ENCODE measurements around the gene ARPC2.

Gene ARPC2

DNA sequence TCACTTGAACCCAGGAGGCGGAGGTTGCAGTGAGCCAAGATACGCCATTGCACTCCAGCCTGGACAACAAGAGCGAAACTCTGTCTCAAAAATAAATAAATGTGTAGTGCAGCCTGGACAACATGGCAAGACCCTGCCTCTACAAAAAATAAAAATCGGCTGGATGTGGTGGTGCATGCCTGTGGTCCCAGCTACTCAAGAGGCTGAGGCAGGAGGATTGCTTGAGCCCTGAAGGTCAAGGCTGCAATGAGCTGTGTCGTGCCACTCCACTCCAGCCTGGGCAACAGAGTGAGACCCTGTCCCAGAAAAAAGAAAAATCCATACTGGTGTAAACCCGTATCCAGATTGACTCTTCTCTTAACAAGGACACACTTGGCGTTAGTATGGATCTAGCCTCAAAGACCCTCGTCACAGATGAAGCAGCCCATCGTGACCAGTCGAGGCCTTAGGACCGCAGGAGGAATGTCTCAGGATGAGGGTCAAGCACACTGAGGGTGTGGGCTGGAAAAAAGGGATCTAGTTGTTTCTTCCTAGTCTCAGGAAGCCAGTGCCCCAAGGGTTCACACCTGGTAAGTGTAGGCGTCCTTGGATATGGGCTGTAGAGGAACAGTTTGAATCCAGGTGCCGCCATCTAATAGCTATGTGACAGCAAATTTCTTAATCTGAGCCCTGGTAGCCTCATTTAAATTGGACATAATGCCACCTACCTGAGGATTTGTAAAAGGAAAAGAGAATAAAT is 39.8 kb downstream of the ARPC2 start:
- no peak for DNase-seq

DNA sequence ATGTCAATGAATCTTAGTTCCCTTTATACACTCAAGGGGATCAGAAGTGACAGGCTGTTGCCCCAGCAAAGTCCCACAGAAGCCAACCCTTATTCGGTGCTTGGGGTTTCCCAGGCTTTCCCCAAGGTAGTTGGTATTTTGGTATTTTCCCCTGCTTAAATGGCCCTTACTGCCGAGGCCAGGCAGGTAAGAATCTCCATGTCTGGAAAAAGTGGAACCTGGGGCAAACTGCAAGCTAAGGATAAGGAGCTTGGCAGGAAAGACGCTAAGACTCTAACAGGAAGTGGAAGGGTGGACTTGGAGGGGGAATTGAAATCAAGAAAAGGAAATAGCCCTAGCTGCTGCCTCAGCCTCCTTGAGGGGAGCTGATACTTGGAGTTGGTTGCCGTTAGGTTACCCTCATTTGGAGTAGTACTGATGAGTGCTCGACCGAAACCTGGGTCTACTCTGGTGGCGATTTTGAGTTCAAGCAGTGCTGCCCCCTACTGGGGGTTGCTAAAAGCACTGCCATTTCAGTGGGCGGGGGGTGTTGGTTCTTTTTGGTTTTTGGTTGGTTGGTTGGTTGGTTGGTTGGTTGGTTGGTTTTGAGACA is 40.5 kb downstream of the ARPC2 start:
- peak; percentile 74 to 75 for DNase-seq

DNA sequence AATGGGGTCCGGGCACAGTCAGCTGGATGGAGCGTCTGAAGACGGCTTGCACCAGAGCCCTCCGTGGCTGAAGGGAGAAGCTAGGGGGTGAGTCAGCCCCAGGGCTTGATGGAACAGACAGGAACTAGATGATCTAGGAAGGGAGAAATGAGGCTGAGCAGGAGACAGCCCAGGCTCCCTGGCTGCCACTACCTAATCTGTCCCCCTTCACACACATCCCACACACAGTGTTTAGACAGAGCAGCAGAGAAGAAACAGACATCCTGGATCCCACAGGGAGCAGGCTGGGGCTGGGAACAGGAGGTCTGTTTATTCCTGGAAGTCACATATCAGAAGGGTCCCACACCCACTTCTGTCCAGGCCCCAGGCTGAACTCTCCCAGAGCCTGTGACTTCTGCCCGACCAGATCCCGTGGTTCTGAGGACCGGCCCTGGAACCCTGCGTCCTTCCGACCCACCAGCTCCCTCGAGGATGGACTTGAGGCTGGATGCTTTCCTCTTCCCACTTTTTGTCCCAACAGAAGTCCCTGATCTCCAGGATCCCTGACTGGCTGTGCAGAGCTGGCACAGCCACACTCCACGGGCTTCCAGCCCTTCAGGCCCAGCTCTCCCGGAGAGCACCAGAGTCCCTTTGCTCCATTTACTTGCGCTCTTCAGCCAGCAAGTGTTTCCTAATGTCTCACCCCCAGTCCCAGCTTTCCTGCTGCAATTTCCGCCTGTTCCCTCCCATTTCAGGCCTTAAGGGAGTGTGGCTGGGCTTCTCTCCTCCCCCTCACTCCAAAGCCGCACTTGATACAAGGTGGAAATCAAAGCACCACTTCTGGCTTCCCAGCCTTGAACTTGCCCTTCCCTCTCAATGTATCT is 42.3 kb downstream of the ARPC2 start:
- DNase-seq = no peak

- no peak for DNase-seq
These were observed 43.2 kb downstream of the ARPC2 start for GRCh38 chr2:218260166-218260565.

- DNase-seq = no peak
These were observed 43.9 kb downstream of the ARPC2 start, which contains the start of gene GPBAR1 for GRCh38 chr2:218260742-218261422. TSS of gene GPBAR1 (plus strand) at chr2:218261015. CDS start at chr2:218262725, 1,710 bp downstream.

DNA sequence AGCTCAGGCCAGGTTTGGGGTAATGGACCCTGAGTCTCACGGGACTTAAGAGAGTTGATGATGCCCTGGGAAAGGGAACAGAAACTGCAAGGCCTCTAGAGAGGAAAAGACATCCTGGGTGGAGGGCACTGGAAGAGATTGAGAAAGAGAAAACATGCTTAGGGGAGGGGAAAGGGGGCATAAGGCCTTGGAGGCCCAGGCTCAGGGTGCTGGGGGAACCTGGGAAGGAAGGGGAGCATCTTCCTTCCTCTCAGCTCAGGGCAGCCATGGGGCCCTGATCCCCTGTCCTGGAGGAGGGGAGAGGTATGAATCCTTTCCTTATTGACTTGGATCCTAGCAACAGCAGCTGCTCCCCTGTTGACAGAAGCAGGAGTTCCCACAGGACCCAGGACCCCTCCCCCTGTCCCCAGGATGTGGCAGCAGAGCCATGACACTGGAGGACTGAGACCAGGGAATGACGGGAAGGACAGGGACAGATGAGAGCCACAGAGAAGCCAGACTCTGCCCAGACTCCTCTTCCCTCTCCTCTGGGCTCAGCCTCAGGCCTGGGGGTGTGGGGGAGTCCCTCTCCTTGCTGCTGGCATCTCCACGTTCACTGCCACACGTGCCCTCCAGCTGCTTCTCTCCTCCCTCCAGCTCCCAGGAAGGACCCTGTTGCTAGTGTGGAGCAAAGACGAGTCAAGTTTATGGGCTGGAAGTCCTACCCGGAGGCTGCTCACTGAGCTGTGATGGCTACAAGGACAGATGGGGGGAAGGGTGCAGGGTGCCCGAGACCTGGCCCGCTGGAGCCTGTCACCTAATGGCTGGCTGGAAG is 44.6 kb downstream of the ARPC2 start:
- DNase-seq = no peak

DNA sequence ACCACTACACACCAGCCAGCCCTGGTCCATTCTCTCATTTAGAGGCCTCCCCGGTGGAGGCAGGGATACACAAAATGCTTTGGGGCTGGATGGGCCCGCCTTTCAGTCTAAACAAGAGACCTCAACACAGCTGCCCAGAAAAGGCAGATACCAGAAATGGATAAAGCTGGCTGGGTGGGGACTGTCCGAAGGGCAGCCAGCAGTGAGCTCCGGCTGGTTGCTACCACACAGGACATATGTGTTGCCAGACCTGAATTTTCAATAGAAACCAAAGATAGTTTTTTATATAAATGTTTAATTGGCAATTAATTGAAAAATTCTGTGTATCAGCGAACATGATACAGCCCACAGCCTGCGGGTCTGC is 45.2 kb downstream of the ARPC2 start:
- no peak for DNase-seq

- DNase-seq = no peak
These were observed 45.9 kb downstream of the ARPC2 start for GRCh38 chr2:218262631-218263586.

- DNase-seq = no peak
These were observed 47.0 kb downstream of the ARPC2 start for GRCh38 chr2:218263817-218264641.

GRCh38 chr2:218264773-218265561 is 48.0 kb downstream of the ARPC2 start:
- no peak for DNase-seq

GRCh38 chr2:218265626-218266025 is 48.6 kb downstream of the ARPC2 start:
- DNase-seq = no peak

GRCh38 chr2:218266316-218266979 is 49.5 kb downstream of the ARPC2 start:
- no peak for DNase-seq

GRCh38 chr2:218267259-218267658 is 50.3 kb downstream of the ARPC2 start:
- no peak for DNase-seq

- DNase-seq = peak; percentile 100
These were observed 53.1 kb downstream of the ARPC2 start, which contains the start of the genes AAMP and PNKD for GRCh38 chr2:218269900-218270720. TSS of gene AAMP (minus strand) at chr2:218270137. CDS start at chr2:218270086, 51 bp downstream. TSS of gene PNKD (plus strand) at chr2:218270519. CDS start at chr2:218270536, 17 bp downstream.

DNA sequence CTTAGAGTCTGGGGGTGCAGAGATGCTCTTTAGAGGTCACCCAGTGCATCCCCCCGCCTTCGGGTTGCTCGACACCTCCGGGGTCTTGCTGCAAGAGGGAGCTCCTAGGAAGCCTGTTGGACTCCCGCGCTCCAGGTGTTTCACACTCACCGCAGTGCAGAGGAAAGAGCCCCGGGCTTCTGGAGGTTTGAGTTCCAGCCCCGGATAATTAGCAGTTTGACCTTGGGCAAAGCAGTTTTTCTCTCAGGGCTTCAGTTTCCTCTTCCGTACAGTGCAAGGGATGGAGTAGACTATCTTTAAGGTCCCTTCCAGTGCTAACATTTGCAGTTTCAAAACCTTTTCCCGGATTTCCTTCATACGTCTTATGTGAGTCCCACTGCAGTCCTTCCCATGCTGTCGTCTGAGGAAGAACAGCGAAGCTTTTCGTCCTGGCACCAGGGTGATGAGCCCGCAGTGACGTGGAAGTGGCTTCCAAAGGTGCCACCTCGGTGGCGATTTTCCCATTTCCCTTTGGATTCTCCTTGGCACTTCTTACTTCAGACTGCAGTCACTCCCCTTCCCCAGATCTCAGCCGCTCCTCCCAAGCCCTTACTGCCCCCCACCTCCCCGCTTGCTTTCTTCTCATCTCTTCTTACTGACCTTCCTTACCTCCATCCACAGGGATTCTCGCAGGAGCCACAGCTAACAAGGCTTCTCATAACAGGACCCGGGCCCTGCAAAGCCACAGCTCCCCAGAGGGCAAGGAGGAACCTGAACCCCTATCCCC is 53.9 kb downstream of the ARPC2 start:
- no peak for DNase-seq

- no peak for DNase-seq
These were observed 54.5 kb downstream of the ARPC2 start for GRCh38 chr2:218271487-218271797.

Measured in stimulated activated CD4-positive, alpha-beta T cell treated with anti-CD3 and anti-CD28 coated beads, Interleukin-2, amount 100 ng/mL, for 24 hours (primary cell).